GM21723 (cell line): ENCODE results near the gene IPO5.

Source experiments
- ATAC-seq: cut with Tn5 transposase; IDR thresholded peaks from one replicate; pipeline ENCODE4 v1.9.1; 2021; ENCODE audit warnings: mild to moderate bottlenecking, moderate library complexity; ENCODE audit not compliant: unreplicated experiment

The IPO5 gene

DNA sequence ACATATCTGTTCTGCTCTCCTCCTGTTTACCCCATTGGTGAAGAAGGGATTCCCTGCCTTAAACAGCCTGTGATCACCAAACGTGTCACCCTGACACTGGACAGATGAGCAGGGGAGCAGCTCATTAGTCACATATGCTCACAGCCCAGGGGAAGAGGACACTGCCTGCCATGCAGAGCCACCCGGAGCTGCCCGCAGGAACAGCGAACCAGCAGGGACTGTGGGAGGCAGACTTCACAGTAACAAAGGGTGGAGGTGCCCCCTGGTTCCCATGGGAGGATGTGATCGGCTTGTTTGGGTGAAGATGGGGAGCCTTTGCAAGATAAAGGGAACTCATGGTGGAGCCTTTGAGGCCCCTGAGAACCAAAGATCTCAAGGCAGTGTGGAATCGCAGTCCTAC lies 100.8 kb downstream of the IPO5 start:
- ATAC-seq, result no peak

DNA sequence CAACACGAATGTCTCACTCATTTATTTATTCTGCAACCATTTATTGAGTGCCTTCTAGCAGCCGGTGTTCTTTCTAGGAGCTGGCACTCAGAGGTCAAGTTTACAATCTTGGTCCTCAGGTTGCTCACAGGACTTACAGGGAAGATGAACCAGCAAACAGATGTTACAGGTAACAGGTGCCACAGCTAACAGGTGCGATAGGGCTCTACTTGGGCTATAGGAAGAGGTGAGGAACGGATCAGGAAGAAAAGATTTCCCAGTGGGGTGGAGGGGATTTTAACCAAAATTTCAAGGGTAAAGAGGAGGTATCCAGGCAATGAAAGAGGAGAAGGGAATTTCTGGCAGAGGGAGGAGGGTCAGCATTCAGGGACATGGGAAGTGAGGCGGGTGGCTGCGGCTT lies 102.1 kb downstream of the IPO5 start:
- ATAC-seq, result no peak

DNA sequence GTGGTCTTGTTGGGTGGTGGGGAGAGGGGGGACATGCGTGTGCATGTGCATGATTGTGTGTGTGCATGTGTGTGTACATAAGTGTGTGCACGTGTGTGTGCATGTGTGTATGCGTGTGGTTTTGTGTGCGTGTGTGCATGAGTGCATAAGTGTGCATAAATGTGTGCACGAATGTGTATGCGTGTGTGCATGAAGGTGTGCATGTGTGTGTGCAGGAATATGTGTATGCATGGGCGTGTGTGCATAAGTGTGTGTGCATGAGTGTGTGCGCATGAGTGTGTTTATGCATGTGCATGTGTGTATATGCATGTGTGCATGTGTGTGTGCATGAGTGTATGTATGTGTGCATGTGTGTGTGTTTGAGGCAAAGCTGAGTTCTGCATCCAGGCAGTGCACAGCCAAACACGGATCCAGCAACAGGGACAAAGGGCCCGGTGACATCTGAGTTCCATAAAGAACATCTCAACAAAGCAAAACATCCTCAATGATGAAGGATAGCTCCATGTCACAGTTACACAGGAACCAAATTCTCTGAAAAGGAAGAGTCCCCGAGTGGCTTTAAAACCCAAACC lies 103.5 kb downstream of the IPO5 start:
- no peak for ATAC-seq

DNA sequence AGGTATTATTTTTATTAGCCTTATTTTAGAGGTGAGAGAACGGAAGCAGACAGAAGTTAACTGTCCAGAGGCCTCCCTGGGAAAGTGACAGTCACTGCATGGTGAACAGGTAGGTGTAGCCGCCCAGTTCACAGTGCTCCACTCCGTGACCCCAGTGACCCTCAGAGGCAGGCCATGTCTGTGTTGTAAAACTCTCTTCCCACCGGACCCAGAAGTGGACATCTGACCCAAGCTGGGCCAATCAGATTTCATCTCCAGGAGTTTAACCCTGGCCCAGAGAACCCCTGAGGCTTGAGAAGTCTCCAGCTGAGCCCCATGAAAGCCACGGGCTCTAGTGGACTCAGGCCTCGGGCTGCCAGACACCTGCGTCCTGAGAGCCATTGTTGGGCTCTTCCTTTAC lies 105.8 kb downstream of the IPO5 start:
- no peak for ATAC-seq

DNA sequence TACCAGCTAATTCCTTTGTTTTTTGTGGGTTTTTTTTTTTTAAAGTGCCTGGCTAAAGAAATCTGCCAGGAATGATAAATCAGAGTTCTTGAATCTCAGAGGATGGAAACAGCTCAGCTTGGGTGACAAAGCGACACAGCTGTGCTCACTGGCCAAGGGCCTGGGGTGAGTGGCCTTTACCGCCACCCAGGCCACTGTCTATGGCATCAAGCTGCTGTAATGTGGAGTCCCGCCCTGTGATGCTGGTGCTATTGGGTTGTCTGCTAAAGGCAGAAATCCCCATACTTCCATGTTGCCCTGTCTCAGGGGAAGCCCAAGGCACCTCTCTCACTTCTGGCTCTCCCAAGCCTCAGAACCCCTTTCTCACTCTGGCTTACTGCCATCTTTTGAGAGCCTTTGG lies 106.8 kb downstream of the IPO5 start:
- no peak for ATAC-seq

DNA sequence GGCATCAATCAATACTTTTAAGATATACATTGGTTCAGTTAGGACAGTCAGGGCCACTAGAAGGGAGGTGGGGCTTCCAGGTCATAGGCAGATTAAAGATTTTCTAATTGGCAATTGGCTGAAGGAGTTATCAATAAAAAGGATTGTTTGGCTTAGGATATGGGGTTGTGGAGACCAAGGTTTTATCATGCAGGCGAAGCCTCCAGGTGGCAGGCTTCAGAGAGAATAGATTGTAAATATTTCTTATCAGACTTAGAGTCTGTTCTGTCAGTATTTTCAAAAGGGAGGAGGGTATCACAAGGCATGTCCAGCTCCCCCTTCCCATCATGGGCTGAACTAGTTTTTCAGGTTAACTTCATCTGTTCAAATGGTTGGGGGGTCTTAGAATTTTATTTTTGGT lies 112.0 kb downstream of the IPO5 start:
- ATAC-seq, result no peak

DNA sequence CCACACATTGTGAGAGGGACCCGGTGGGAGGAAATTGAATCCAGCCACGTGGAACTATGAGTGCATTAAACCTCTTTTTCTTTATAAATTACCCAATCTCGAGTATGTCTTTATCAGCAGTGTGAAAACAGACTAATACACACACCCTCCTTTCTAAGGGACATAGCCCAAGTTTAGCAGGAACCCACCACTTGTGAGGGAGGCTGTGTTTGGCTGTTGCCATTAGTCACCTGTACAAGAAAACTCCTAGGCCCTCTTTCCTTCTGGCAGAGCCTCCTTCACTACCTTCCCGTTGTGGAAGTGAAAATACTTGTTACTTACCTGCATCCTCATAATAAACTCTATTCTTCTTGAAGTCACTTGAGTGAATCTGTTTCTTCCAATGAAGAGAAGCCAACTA lies 113.2 kb downstream of the IPO5 start:
- no peak for ATAC-seq

DNA sequence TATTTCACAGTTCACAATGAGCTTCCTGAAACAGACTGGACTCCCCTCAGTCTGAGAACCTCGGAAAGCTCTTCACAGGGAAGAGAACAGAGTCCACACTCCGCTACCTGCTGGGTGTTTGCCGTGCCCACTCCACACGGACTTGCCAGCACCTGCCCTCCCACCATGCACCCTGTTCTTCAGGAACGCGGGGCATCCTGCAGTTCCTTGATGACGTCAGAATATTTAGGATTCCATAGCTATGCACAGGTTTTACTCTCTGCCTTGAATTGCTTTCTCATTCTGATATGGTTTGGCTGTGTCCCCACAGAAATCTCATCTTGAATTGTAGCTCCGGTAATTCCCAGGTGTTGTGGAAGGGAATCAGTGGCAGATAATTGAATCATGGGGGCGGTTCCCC lies 115.0 kb downstream of the IPO5 start:
- no peak for ATAC-seq

DNA sequence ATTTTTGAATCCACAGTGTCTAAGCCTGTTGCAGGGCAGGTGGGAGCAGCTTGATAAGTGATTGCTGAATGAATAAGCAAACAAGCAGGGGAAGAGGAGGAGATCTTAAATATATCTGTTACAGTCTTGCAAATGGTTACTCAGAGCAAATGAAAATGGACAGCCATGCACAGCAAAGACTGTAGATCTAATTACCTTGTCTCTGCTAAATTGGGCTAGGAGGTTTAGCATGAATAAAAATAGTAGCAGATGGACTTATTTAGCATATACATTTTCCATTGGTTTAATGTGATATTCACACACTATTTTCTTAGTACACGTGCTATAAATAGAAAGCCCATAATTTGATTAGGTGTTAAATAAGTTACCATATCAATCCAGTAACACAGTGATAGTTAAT lies 116.5 kb downstream of the IPO5 start:
- no peak for ATAC-seq

DNA sequence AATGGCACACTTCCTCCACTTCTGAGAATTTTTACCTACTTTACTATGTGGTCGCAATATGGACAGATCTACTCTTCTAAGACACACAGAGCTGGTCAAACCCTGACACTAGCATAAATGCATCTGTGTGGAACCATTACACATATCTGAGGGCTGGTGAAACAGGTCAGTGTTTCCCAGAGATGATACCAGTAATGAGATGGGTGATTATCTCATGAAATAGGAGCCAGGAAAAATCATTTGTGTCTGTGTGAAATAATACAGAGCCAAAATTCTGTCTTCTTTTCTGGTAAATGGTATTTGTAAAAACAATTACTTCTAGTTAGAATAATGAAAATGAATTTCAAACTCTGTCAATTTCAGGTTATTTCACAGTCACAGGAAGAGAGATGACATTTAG lies 117.8 kb downstream of the IPO5 start:
- no peak for ATAC-seq

DNA sequence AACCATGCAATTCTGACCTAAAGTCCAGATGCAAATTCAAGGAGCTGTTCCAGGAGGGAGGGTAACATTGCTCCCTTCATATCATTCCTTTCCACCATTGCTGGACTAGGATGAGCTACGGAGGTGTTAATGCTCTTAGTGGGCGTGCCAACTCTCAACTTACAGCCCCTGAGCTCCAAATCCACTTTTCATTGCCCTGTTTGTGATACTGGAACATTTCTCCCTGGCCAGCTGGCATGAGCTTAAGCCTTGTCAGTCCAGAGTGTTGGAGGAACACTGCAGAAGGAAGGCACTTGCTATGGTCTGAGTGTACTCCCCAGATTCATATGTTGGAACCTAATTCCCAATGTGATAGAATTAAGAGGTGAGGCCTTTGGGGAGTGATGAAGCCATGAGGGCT lies 119.0 kb downstream of the IPO5 start:
- no peak for ATAC-seq
